ENCODE results near the gene CALN1.
"Not testable (repeated sequence)": the region's sequence is repeated elsewhere in the genome, so short reads cannot be mapped to it uniquely, and the experiment has no call there.

The CALN1 gene

DNA sequence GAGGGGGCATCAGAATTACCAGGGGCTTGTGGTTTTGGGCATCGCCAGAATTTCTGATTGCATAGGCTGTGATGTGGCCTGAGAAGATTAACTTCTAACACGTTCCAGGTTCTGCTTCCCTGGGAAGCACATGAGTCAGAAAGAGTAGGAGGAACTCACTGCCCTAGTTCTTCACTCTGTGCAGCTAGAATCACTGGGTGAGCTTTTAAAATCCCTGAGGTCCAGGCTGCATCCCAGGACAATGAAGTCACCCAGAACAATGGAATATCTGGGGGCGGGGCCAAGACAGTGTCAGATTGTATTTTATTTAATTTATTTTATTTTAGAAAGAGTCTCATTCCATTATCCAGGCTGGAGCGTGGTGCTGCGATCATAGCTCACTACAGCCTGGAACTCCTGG lies 636.5 kb downstream of the CALN1 start:
- no peak for DNase-seq

- no peak for DNase-seq
Measured at GRCh38 chr7:71772779-71773178, 639.4 kb downstream of the CALN1 start.

GRCh38 chr7:71770269-71770907 lies 641.8 kb downstream of the CALN1 start:
- no peak for DNase-seq

DNA sequence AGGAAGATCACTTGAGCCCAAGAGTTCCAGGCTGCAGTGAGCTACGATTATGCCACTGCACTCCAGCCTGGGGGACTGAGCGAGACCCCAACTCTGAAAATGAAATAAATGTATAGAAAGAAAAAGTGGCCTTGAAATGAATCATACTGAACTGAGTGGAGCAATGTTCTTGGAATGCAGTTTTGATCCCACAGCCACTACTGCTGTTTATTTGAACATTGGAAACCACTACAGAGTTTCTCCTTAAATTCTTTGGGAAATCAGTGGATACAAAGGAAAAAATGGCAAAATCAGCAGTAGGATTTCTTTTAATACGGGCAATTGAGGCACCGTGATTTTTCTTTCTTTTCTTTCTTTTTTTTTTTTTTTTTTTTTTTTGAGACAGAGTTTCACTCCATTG lies 642.8 kb downstream of the CALN1 start:
- no peak for DNase-seq

DNA sequence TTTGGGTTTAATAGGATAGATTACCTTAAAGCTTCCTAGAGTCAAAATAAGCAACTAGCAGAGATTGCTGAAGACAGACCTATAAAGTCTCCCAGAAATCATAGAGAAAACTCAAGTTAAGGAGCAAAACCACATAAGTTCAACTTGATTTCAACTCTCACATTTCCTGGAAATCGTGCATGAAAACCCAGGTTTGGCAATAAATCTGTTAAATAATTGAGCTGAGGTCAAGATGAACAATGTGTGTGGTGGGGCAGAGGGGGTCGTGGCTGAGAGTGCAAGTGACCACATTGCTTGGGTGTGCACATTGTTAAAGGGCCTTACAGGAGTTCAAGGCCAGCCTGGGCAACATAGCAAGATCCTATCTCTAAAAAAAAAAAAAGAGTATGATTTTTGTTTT lies 643.7 kb downstream of the CALN1 start:
- no peak for DNase-seq

- no peak for DNase-seq
Measured at GRCh38 chr7:71766016-71766415, 646.1 kb downstream of the CALN1 start.

GRCh38 chr7:71761336-71761735 lies 650.8 kb downstream of the CALN1 start:
- no peak for DNase-seq

- DNase-seq: no peak
Measured at GRCh38 chr7:71754828-71755227, 657.3 kb downstream of the CALN1 start.

- no peak for DNase-seq
Measured at GRCh38 chr7:71753956-71754664, 658.0 kb downstream of the CALN1 start.

GRCh38 chr7:71753236-71753635 lies 658.9 kb downstream of the CALN1 start:
- DNase-seq: no peak

GRCh38 chr7:71752171-71752935 lies 659.8 kb downstream of the CALN1 start:
- peak; percentile 15 for DNase-seq

- no peak for DNase-seq
Measured at GRCh38 chr7:71750290-71750689, 661.8 kb downstream of the CALN1 start.

- DNase-seq: no peak
Measured at GRCh38 chr7:71746006-71746405, 666.1 kb downstream of the CALN1 start.

DNA sequence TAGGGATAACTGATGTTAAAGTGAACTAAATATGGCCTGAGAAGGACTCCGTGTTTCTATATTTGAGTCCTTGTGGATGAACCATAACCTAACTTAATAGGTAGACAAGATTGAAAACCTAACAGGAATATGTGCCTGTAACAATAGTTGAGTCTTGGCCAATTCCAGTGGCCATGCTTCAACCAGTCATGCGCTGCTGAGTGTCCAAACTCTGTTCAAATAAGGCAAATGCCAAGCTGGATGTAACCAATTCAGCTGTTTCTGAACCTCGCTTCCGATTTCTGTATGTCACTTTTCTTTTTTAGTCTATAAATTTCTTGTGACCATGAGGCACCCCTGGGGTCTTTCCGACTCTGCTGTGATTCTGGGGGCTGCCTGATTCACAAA lies 672.0 kb downstream of the CALN1 start:
- DNase-seq: no peak

DNA sequence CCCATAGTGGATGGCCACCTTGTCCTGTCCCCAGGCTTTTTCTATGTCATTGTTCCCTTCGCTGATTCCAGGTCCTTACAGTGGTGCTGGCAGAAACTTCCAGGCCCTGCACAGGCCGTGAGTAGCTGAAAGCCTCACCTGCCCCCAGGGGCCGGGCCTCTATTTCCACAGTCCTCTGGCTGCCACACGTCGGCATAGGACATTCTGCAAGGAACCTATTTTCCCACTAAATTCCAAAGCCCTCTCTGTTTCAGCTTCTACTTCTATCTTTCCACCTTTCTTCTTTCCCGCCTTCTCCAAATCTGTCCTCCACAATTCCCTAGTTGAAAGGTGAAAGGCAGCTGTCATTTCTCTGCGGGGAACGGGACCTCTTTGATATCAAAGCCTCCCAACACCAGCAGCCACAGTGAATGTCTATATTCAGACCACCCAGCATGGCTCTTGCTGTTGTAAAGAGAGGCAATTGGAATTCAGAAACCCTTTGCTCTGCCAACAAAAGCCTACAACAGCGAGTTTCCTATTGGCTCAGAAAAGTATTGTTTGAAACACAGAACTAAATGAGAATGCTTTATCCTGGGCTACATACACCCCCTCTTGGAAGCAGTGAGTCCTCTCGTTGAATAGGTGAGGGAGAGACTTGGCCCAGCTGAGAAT lies 672.5 kb downstream of the CALN1 start:
- DNase-seq: no peak

DNA sequence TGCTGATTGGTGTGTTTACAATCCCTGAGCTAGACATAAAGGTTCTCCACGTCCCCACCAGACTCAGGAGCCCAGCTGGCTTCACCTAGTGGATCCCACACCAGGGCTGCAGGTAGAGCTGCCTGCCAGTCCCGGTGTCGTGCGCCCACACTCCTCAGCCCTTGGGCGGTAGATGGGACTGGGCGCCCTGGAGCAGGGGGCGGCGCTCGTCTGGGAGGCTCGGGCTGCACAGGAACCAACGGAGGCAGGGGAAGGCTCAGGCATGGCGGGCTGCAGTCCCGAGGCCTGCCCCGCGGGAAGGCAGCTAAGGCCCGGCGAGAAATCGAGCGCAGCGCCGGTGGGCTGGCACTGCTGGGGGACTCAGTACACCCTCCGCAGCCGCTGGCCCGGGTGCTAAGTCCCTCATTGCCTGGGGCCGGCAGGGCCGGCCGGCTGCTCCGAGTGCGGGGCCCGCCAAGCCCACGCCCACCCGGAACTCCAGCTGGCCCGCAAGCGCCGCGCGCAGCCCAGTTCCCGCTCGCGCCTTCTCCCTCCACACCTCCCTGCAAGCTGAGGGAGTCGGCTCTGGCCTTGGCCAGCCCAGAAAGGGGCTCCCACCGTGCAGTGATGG lies 674.1 kb downstream of the CALN1 start:
- DNase-seq: not testable (repeated sequence)

- peak; percentile 10 for DNase-seq
Measured at GRCh38 chr7:71735961-71736556, 676.1 kb downstream of the CALN1 start.

DNA sequence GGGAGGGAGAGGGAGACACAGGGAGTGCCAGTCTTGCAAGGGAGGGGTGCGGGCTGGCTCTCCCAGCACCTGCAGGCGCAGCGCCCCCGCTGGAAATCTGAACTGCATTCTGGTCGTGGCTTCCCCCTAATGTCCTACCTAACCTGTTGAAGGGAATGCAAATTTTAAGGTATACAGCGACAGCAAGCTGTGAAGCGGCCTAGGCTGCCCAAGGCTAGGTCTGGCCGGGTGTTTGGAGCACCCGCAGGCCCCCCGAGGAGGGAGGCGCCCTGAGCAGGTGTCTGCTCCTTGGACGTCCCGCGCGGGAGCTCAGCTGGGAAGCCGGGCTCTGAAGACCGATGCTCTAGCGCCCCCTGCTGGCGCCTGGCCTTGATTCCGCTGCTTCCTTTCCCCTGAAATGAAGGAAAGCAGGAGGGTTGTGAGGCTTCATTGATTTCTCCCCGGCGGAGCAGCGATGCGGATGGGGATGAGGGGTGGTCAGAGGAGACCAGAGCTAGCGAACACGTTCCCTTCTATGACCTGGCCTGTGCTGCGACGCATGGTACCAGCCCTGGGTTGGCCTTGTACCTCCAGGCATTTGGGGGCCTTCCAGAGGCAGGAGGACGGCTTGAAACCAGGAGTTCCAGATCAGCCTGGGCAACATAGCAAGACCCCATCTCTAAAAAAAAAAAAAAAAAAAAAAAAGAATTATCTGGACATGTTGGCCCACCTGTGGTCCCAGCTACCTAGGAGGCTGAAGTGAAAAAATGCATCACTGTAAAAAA lies 678.8 kb downstream of the CALN1 start:
- peak; percentile 57 for DNase-seq

GRCh38 chr7:71731740-71732139 lies 680.4 kb downstream of the CALN1 start:
- no peak for DNase-seq
